Uterus (tissue), 2 donors: ENCODE data around the gene ARID1B.

ENCODE experiments used
- CTCF ChIP-seq, 4 experiments: fragments of 200-600 bp in 2 of 4; fragments of 450-650 bp in 2 of 4; sonication (generic) in 2 of 4; IDR thresholded peaks; one replicate each; pipeline ENCODE4 v1.5.1; 2016 to 2019; ENCODE audit warnings: antibody characterized with exemption in 4 of 4, mild to moderate bottlenecking in 2 of 4, moderate library complexity in 1 of 4
- POLR2A ChIP-seq, 2 donors: fragments of 450-650 bp; IDR thresholded peaks; one replicate each; pipeline ENCODE4 v1.6.1; 2016; ENCODE audit warnings: antibody characterized with exemption in 2 of 2, mild to moderate bottlenecking in 1 of 2, moderate library complexity in 1 of 2

GRCh38 chr6:156828280-156828703, 51.1 kb downstream of the ARID1B start:
- TF ChIP-seq CTCF (IDR thresholded peaks at IDR 0.05) = no peak
- no peak for TF ChIP-seq POLR2A (IDR thresholded peaks at IDR 0.05)
